T-helper 9 cell (primary cell): ENCODE measurements around the gene ZNG1A.
"Not testable (repeated sequence)": the region's sequence is repeated elsewhere in the genome, so short reads cannot be mapped to it uniquely, and the experiment has no call there.

ENCODE experiments used
- DNase-seq: peaks from one replicate; pipeline ENCODE4 v3.0.0-alpha.2; 2020
- total RNA-seq, 2 donors: gene quantifications; one replicate each; lab custom pipeline; 2026; lab: John Stamatoyannopoulos, UW

Gene ZNG1A
- total RNA-seq = 5.6 to 15.0 reads per million in 2 donors

GRCh38 chr9:178970-179383 is at the start of gene ZNG1A:
Gene ZNG1A, minus strand, starts transcription at chr9:179056. Its CDS starts 87 bp downstream, at chr9:178969.
- DNase-seq = not testable (repeated sequence)

- no peak for DNase-seq
Observed at GRCh38 chr9:227860-228259, 49.0 kb upstream of the ZNG1A start.

GRCh38 chr9:224582-225520 is 46.0 kb upstream of the ZNG1A start:
- no peak for DNase-seq

DNA sequence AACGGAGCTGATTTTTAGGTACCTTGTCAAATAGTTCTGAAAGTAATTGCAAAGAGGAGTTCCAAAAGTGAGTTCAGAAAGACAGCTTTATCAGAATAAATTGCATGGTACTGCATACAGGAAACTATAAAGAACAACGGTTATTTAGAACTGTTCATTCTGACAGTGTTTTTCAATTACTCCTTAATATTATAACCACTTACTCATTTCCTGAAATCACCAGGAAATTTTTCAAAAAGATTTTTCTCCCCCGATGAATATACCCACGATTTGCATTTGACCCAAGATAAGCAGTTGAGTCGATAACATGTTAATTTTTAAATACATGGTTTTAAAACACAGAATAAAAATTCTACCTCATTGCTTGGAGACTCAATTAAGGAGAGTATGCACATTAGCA is 45.2 kb upstream of the ZNG1A start:
- DNase-seq = no peak

- no peak for DNase-seq
Observed at GRCh38 chr9:223152-223551, 44.3 kb upstream of the ZNG1A start.

GRCh38 chr9:221989-222776 is 43.3 kb upstream of the ZNG1A start:
- no peak for DNase-seq

GRCh38 chr9:219670-220365 is 41.0 kb upstream of the ZNG1A start:
- DNase-seq = no peak

- not testable (repeated sequence) for DNase-seq
Observed at GRCh38 chr9:219036-219435, 40.2 kb upstream of the ZNG1A start.

- DNase-seq = no peak
Observed at GRCh38 chr9:217950-218349, 39.1 kb upstream of the ZNG1A start.

GRCh38 chr9:216866-217265 is 38.0 kb upstream of the ZNG1A start:
- DNase-seq = no peak

GRCh38 chr9:215631-216155 is 36.8 kb upstream of the ZNG1A start:
- DNase-seq = no peak

DNA sequence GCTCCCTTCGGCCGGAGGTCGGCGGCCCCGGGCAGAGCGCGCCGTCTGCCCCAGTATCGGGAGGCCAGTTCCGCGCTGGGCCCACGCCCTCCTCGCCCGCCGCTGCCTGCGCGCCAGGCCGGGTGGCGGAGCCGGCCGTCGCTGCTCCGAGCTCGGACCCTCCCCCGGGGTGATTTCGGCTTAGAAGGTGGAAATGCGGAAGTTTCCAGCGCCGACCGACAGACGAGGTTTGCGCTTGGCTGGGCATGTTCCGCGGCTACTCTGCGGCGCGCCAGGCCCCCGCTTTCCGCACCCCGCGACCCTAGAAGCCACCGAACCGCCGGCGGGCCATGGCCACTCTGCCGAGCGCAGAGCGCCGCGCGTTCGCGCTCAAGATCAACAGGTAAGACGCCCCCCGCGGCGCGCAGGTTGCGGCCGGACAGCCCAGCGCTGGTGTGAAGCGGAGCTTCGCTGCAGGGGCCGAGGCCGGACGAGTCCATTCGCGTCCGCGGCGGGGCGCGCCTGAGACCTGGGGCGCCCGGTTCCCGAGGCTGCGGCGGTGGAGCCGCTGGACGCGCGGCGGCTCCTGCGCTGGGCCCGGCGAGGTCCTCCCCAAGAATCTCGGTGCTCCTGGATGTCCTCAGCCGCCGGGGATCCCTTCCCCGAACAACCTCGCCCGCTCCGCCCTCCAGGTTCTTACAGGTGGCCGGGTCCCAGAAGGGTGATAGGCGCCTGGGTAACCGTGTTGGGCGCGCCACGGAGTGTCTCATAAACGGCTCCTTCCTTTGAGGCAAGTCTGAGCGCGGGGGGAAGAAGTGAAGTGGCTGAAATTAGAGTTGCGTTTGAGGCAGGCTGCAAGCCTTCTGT is 36.0 kb upstream of the ZNG1A start, which contains the start of gene DOCK8:
Gene DOCK8, plus strand, starts transcription at position 218 of the 846 bp plus-strand sequence. Its CDS starts 112 bp downstream, at position 330.
- peak; percentile 45 for DNase-seq

- DNase-seq = no peak
Observed at GRCh38 chr9:214351-214647, 35.4 kb upstream of the ZNG1A start.

- not testable (repeated sequence) for DNase-seq
Observed at GRCh38 chr9:213901-214300, 35.0 kb upstream of the ZNG1A start.

- DNase-seq = no peak
Observed at GRCh38 chr9:212297-212696, 33.4 kb upstream of the ZNG1A start.

DNA sequence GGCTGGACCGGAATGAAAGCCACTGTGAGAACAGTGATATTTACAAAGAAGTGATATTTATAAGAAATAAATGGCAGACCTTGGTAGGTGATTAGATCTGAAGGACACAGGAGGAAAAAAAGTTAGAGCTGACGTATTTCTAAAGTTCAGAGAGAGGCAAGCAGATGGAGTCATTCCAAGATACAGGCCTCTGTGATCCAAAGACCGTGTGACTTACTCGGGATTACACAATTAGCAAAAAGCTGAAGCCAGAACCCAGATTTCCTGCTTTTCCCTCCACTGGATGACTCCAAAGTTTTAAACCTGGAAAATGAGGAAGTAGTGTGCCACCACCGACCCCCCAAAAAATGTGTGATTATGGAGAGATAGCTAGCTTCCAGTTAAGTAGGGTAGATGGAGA is 32.7 kb upstream of the ZNG1A start:
- DNase-seq = no peak

GRCh38 chr9:211036-211435 is 32.2 kb upstream of the ZNG1A start:
- DNase-seq = no peak

DNA sequence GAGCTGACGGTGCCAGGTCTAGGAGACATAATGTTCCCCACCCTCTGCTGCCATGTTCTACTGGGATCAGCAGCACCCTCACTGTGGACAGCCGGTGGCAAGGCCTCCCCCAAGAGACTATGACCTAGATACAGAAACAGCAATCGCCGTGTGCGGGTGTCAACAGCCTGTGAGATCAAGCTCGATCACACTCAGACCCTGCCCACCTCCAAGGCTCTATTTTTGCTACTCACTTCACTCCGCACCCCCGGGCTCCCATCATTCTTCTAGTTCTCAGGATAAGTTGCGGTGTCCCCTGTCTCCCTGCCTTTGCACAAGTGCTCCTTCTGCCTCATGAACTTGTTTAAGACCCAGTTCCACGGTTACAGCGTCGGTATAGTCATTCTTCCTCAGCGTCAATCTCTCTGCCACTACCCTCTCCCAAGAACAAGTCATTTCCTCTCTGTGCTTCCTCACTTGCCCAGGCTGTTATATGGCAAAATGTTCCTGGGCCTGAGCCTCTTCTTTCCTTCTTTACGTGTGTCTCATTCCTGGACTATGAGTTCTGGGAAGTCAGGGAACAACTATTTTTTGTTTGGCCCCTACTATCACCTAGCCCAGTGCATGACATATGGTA is 30.4 kb upstream of the ZNG1A start:
- no peak for DNase-seq

- DNase-seq = no peak
Observed at GRCh38 chr9:206481-206880, 27.6 kb upstream of the ZNG1A start.

DNA sequence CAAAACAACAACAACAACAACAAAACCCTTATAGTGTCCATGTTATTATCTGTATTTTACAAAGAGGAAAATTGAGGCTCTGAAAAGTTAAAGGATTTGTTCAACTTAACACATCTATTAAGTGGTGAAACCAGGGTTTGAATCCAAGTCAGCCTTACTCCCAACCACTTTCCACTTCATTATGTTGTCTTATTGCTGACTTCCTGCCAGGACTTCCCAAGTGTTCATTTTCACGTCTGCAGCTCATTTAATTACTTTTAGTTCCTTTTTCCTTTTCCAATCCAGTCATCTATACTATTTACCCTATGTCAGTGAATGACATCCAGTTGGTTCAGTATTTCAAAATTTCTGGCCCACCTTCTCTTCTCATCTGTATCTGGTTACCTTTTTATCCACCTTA is 20.7 kb upstream of the ZNG1A start:
- DNase-seq = not testable (repeated sequence)

- peak; percentile 2 for DNase-seq
Observed at GRCh38 chr9:178140-178825, 573 bp downstream of the ZNG1A start.
